GM12801 (cell line): Measurements from ENCODE around the gene SLC29A1.

ENCODE experiments used
- CTCF ChIP-seq: IDR thresholded peaks from one replicate; pipeline ENCODE4 v1.5.1; 2011; ENCODE audit warnings: control low read depth; ENCODE audit not compliant: insufficient read length; ENCODE audit errors: extremely low read depth

Gene SLC29A1

GRCh38 chr6:44257753-44258324, 34.4 kb downstream of the SLC29A1 start:
- TF ChIP-seq CTCF, result no peak

- no peak for TF ChIP-seq CTCF
Observed at GRCh38 chr6:44258325-44258863, 35.0 kb downstream of the SLC29A1 start.

- TF ChIP-seq CTCF, result no peak
Observed at GRCh38 chr6:44258921-44259320, 35.5 kb downstream of the SLC29A1 start.

GRCh38 chr6:44260011-44260410, 36.6 kb downstream of the SLC29A1 start:
- no peak for TF ChIP-seq CTCF

GRCh38 chr6:44260451-44261297, 37.3 kb downstream of the SLC29A1 start:
- TF ChIP-seq CTCF, result no peak

GRCh38 chr6:44261581-44261980, 38.2 kb downstream of the SLC29A1 start:
- TF ChIP-seq CTCF, result no peak

GRCh38 chr6:44262467-44263353, 39.3 kb downstream of the SLC29A1 start:
- TF ChIP-seq CTCF, result no peak
